HG02588 (cell line): Measurements from ENCODE around the gene CHRNE.
"Not testable (repeated sequence)": the region's sequence is repeated elsewhere in the genome, so short reads cannot be mapped to it uniquely, and the experiment has no call there.

Experiments used
- ATAC-seq: cut with Tn5 transposase; IDR thresholded peaks from one replicate; pipeline ENCODE4 v1.9.1; 2021; ENCODE audit warnings: mild to moderate bottlenecking, moderate library complexity; ENCODE audit not compliant: unreplicated experiment

CHRNE gene

DNA sequence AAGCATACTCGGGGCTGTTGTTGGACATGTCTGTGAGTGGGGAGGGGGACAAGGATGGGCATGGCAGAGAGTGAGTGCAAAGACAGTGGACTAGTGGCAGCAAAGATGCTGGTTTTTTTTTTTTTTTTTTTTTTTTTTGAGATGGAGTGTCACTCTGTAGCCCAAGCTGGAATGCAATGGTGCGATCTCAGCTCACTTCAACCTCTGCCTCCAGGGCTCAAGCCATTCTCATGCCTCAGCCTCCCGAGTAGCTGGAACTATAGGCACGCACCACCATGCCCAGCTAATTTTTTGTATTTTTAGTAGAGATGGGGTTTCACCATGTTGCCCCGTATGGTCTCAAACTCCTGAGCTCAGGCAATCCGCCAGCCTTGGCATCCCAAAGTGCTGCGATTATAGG, 45.6 kb downstream of the CHRNE start:
- not testable (repeated sequence) for ATAC-seq

DNA sequence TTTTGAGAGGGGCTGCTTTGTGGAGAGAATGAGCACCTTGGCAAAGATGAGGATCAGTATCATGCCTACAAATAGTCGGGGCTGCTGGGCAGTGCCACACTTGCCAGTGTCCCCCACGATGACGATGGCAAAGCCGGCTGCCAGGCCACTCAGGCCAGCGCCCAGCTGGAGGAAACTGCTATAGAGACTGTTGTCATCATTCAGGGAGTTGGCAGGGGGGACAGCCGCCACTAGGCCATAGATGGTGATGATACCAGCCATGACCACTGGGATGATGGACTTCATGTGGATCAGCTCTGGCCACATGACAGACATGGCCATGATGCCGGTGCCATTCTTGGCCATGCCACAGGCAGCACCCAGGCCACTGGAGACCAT, 46.0 kb downstream of the CHRNE start:
- no peak for ATAC-seq

DNA sequence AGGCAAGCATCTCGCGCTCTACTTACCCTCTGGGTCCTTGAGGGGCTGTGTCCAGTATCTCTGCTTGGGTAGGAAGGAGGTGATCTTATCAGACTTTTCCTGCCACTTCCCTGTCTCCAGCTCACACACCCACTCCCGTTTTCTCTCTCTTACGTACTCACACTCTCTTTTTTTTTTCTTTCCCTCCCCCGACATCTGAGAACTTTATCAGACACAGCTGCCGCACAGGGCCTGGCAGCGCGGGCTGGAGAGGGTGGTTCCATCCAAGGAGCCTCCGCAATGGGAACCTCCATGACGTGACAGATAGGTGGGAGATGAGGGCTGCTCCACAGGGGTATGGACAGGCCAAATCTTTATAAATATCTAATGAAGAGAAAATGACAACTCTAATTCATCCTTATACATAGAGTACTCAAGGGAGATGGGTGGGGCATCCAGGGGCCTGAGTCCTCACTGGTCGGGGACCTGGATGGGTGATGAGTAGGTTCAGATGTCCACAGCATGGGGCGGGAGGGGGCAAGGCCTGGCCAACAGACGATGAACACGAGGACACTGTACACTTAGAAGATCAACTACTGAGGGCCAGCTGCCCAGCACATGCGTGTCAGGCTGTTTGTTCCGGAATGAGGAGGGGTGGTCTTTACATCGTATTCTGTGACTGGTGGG, 46.5 kb downstream of the CHRNE start:
- ATAC-seq = no peak

GRCh38 chr17:4854111-4854681, 48.7 kb downstream of the CHRNE start:
- no peak for ATAC-seq

GRCh38 chr17:4853208-4853671, 49.7 kb downstream of the CHRNE start:
- ATAC-seq = no peak

DNA sequence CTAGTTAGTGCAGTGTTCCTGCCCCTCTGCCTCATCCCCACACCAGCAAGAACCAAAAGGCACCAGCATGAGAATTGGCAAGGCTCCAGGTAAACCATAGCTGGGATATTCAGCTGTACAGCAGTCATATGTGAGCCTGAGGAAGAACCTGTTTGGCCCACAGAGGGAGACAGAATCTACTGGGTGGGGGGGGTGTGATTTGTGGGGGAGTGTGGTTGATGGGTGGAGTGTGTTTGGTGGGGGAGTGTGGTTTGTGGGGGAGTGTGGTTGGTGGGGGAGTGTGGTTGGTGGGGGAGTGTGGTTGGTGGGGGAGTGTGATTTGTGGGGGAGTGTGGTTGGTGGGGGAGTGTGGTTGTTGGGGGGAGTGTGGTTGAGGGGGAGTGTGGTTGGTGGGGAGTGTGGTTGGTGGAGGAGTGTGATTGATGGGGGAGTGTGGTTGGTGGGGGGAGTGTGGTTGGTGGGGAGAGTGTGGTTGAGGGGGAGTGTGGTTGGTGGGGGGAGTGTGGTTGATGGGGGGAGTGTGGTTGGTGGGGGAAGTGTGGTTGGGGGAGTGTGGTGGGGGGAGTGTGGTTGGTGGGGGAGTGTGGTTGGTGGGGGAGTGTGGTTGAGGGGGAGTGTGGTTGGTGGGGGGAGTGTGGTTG, 50.2 kb downstream of the CHRNE start:
- ATAC-seq = no peak

GRCh38 chr17:4851084-4851483, 51.8 kb downstream of the CHRNE start:
- ATAC-seq = no peak

DNA sequence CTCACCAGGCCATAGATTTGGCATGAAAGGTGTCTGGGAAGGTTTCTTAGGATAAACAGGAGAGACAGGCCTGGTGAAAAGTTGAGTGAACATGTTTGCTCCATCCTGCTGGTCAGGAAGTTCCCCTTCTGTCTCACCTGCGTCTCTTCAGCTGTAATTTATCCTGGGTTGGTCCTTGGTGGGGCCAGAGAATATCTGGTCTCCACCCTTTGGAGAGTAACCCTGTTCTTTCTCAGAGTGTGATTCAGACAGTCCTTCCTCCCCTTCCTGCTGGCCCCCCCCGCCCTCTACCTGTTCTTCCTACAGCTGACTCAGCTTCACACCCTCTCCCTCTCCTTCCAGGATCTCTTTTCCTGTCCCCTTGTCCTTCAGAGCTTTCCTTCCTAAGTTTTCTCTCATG, 52.7 kb downstream of the CHRNE start:
- no peak for ATAC-seq

- ATAC-seq = no peak
Observed at GRCh38 chr17:4849011-4849536, 53.8 kb downstream of the CHRNE start.
